ENCODE results near the gene TMEM255A. TPM values are rescaled to one million over a fixed set of nuclear protein-coding genes. Genes with fewer than 3 reads are reported as not detected.

The TMEM255A gene
- total and polyA plus RNA-seq, 2 of the 13 experiments (the other 11 are each of a cell fraction or from before 2014, with no cell fraction given): 0.13 to 0.40 TPM

- no peak overlapping the region for H3K9ac ChIP-seq (ENCODE audit: insufficient read depth, low read depth, low read length)
- intact Hi-C loops (cut with micrococcal nuclease; ENCODE audit: unreplicated experiment): no loop called here
- 29% methylated on average over 2 of the region's 2 CpGs for WGBS (ENCODE audit: low lambda C conversion rate)
- H3K27me3 ChIP-seq (ENCODE audit: control insufficient read depth in 1 of 2, insufficient read depth in 2 of 2, low read length in 2 of 2): no peaks in the 10 kb centered on the region
- H2AFZ ChIP-seq (ENCODE audit: low read length): no peak overlapping the region
- H3K79me2 ChIP-seq (ENCODE audit: insufficient read depth, low read length): no peaks in the 10 kb centered on the region
- ATAC-seq: no peak
- H3K27ac ChIP-seq (ENCODE audit: extremely low read length, insufficient read depth, low read length): no peak overlapping the region
- H3K4me3 ChIP-seq (replicated peaks in 1 of 3; ENCODE audit: insufficient read depth in 1 of 3, low read depth in 2 of 3, low read length in 3 of 3): no peak overlapping the region
- ChIA-PET POLR2A (no interaction called here), CTCF (ENCODE audit: low intra/inter-chr PET ratio, low total read pairs) (no interaction called here)
- no peak for FAIRE-seq
- H3K9me3 ChIP-seq (ENCODE audit: low read length): no peaks in the 10 kb centered on the region
- peaks cover 32% of the 10 kb centered on the region for H3K4me1 ChIP-seq (ENCODE audit: insufficient read depth, low read length)
- in situ Hi-C loops (cut with HindIII; ENCODE audit: extremely low pct_ligation_motif_present, low pct_unique_long_range_greater_than_20kb): no loop called here
- H3K36me3 ChIP-seq (replicated peaks in 1 of 2; ENCODE audit: control insufficient read depth in 1 of 2, insufficient read depth in 2 of 2, low read length in 2 of 2): no peaks in the 10 kb centered on the region
- no peak for DNase-seq (ENCODE audit: low spot score)
- BruUV-seq (replicated peaks): no TSS peak
- H4K20me1 ChIP-seq (ENCODE audit: insufficient read depth, low read length): no peaks in the 10 kb centered on the region
- no peak for TF ChIP-seq TAF1 (CRISPR knock-in tag; IDR thresholded peaks at IDR 0.05)
- TF ChIP-seq ZNF317 (CRISPR knock-in tag; IDR thresholded peaks at IDR 0.05): no peak
- TF ChIP-seq, protein P1, sequence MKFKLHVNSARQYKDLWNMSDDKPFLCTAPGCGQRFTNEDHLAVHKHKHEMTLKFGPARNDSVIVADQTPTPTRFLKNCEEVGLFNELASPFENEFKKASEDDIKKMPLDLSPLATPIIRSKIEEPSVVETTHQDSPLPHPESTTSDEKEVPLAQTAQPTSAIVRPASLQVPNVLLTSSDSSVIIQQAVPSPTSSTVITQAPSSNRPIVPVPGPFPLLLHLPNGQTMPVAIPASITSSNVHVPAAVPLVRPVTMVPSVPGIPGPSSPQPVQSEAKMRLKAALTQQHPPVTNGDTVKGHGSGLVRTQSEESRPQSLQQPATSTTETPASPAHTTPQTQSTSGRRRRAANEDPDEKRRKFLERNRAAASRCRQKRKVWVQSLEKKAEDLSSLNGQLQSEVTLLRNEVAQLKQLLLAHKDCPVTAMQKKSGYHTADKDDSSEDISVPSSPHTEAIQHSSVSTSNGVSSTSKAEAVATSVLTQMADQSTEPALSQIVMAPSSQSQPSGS (CRISPR knock-in tag; IDR thresholded peaks at IDR 0.05): no peak
- TF ChIP-seq CEBPB (IDR thresholded peaks at IDR 0.05; ENCODE audit: borderline replicate concordance, low read depth, low read length): peak; percentile 29; the same call in 1 of the 2 replicates
- H3K4me2 ChIP-seq (ENCODE audit: low read depth, low read length): no peak overlapping the region
Observed at GRCh38 chrX:120274145-120274544, 37.1 kb downstream of the TMEM255A start.

DNA sequence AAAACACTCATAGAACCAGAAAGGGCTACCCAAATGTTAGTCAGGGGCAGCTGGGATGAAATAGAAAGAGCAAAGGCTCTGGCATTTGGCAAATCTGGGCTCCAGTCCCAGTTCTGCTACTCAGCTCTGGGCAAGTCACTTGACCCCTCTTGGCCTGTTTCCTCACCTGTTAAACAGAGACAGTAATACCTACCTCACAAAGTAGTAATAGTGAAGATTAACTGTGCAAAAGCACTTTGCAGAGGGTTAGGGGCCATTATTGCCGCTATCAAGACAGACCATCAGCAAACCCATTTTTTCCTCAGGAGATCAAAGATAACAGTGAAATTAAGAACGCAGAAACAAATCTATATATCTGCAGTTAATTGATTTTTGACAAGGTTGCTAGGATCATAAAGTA lies 40.0 kb downstream of the TMEM255A start:
- no peaks in the 10 kb centered on the region for H4K20me1 ChIP-seq (ENCODE audit: insufficient read depth, low read length)
- H3K9me3 ChIP-seq (ENCODE audit: low read length): no peaks in the 10 kb centered on the region
- 42% methylated on average over 2 of the region's 2 CpGs for WGBS (ENCODE audit: low lambda C conversion rate)
- intact Hi-C loops (cut with micrococcal nuclease; ENCODE audit: unreplicated experiment) (no loop called here), in situ Hi-C loops (cut with HindIII; ENCODE audit: extremely low pct_ligation_motif_present, low pct_unique_long_range_greater_than_20kb) (no loop called here)
- H3K9ac ChIP-seq (ENCODE audit: insufficient read depth, low read depth, low read length): no peak overlapping the region
- DNase-seq (ENCODE audit: low spot score) (no peak), FAIRE-seq (no peak), ATAC-seq (no peak)
- CTCF ChIA-PET (ENCODE audit: low intra/inter-chr PET ratio, low total read pairs): no interaction called here
- H3K4me3 ChIP-seq (replicated peaks in 1 of 3; ENCODE audit: insufficient read depth in 1 of 3, low read depth in 2 of 3, low read length in 3 of 3): no peak overlapping the region
- H3K79me2 ChIP-seq (ENCODE audit: insufficient read depth, low read length): no peaks in the 10 kb centered on the region
- no peak overlapping the region for H2AFZ ChIP-seq (ENCODE audit: low read length)
- no peak overlapping the region for H3K4me2 ChIP-seq (ENCODE audit: low read depth, low read length)
- H3K27ac ChIP-seq (ENCODE audit: extremely low read length, insufficient read depth, low read length): no peak overlapping the region
- H3K4me1 ChIP-seq (ENCODE audit: insufficient read depth, low read length): peaks cover 32% of the 10 kb centered on the region
- BruUV-seq (replicated peaks): no TSS peak
- H3K27me3 ChIP-seq (ENCODE audit: control insufficient read depth in 1 of 2, insufficient read depth in 2 of 2, low read length in 2 of 2): no peaks in the 10 kb centered on the region
- no peaks in the 10 kb centered on the region for H3K36me3 ChIP-seq (replicated peaks in 1 of 2; ENCODE audit: control insufficient read depth in 1 of 2, insufficient read depth in 2 of 2, low read length in 2 of 2)
- POLR2A ChIA-PET: no interaction called here
- TF ChIP-seq WIZ (CRISPR knock-in tag; IDR thresholded peaks at IDR 0.05) (no peak), ZNF501 (CRISPR knock-in tag; IDR thresholded peaks at IDR 0.05) (no peak), BORCS8-MEF2B (CRISPR knock-in tag; IDR thresholded peaks at IDR 0.05) (no peak), ZNF674 (CRISPR knock-in tag; IDR thresholded peaks at IDR 0.05; ENCODE audit: low read depth) (no peak), CERS6 (CRISPR knock-in tag; IDR thresholded peaks at IDR 0.05) (no peak), PAF1 (CRISPR knock-in tag; IDR thresholded peaks at IDR 0.05) (no peak), THYN1 (CRISPR knock-in tag; IDR thresholded peaks at IDR 0.05; ENCODE audit: borderline replicate concordance, low read depth) (no peak), ZNF75D (CRISPR knock-in tag; IDR thresholded peaks at IDR 0.05; ENCODE audit: borderline replicate concordance) (no peak)
- TF ChIP-seq, protein P2, sequence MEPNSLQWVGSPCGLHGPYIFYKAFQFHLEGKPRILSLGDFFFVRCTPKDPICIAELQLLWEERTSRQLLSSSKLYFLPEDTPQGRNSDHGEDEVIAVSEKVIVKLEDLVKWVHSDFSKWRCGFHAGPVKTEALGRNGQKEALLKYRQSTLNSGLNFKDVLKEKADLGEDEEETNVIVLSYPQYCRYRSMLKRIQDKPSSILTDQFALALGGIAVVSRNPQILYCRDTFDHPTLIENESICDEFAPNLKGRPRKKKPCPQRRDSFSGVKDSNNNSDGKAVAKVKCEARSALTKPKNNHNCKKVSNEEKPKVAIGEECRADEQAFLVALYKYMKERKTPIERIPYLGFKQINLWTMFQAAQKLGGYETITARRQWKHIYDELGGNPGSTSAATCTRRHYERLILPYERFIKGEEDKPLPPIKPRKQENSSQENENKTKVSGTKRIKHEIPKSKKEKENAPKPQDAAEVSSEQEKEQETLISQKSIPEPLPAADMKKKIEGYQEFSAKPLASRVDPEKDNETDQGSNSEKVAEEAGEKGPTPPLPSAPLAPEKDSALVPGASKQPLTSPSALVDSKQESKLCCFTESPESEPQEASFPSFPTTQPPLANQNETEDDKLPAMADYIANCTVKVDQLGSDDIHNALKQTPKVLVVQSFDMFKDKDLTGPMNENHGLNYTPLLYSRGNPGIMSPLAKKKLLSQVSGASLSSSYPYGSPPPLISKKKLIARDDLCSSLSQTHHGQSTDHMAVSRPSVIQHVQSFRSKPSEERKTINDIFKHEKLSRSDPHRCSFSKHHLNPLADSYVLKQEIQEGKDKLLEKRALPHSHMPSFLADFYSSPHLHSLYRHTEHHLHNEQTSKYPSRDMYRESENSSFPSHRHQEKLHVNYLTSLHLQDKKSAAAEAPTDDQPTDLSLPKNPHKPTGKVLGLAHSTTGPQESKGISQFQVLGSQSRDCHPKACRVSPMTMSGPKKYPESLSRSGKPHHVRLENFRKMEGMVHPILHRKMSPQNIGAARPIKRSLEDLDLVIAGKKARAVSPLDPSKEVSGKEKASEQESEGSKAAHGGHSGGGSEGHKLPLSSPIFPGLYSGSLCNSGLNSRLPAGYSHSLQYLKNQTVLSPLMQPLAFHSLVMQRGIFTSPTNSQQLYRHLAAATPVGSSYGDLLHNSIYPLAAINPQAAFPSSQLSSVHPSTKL (CRISPR knock-in tag; IDR thresholded peaks at IDR 0.05): no peak
